Breast epithelium (tissue), 3 donors: ENCODE data around the gene PHKB.

Experiments used
- POLR2A ChIP-seq: fragments of 450-650 bp; IDR thresholded peaks from one replicate; pipeline ENCODE4 v1.6.1; 2016; ENCODE audit warnings: antibody characterized with exemption, mild to moderate bottlenecking, moderate library complexity
- POLR2AphosphoS5 ChIP-seq, 3 donors: sonication (generic); formaldehyde crosslinking; IDR thresholded peaks; one replicate each; pipeline ENCODE4 v1.6.1; 2017; ENCODE audit warnings: antibody characterized with exemption in 3 of 3
- TF ChIP-seq, protein P1 (sequence below), 3 donors: fragments of 450-650 bp; IDR thresholded peaks; one replicate each; pipeline ENCODE4 v1.5.1; 2016 to 2017; ENCODE audit warnings: antibody characterized with exemption in 3 of 3, mild to moderate bottlenecking in 3 of 3, moderate library complexity in 3 of 3

DNA sequence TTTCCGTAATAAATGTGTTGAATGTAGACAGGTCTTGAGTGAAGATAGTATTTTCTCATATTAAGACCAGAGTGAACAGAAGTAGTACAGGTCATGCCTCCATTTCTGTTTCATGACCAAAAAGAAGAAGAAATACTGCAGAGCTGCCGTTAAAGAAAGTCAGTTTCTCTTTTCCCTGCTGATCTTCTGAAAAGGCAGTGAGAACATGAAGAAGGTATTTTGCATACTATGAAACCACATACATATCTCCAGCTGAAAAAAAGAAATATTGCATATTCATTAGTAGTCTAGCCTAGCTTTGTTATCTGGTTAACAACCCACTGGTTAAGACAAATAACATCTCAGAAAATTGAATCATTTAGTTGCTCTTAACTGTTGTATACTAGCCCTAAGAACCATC lies 138.4 kb downstream of the PHKB start:
- TF ChIP-seq POLR2A (no peak), POLR2AphosphoS5 (IDR thresholded peaks at IDR 0.05) (no peak)
- TF ChIP-seq, protein P1, sequence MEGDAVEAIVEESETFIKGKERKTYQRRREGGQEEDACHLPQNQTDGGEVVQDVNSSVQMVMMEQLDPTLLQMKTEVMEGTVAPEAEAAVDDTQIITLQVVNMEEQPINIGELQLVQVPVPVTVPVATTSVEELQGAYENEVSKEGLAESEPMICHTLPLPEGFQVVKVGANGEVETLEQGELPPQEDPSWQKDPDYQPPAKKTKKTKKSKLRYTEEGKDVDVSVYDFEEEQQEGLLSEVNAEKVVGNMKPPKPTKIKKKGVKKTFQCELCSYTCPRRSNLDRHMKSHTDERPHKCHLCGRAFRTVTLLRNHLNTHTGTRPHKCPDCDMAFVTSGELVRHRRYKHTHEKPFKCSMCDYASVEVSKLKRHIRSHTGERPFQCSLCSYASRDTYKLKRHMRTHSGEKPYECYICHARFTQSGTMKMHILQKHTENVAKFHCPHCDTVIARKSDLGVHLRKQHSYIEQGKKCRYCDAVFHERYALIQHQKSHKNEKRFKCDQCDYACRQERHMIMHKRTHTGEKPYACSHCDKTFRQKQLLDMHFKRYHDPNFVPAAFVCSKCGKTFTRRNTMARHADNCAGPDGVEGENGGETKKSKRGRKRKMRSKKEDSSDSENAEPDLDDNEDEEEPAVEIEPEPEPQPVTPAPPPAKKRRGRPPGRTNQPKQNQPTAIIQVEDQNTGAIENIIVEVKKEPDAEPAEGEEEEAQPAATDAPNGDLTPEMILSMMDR (IDR thresholded peaks at IDR 0.05) = no peak
